Fibroblast of lung (primary cell): Measurements from ENCODE around the gene TBC1D13.

ENCODE experiments used
- EZH2 ChIP-seq: IDR thresholded peaks from 2 replicates; pipeline ENCODE4 v1.5.1; 2012; ENCODE audit warnings: low read length, control low read depth, mild to moderate bottlenecking; ENCODE audit errors: missing control alignments
- TF ChIP-seq, protein P1 (sequence below), 2 donors: IDR thresholded peaks in 1 of 2; conservative IDR thresholded peaks in 1 of 2; 1 replicate in 1 of 2; 2 replicates in 1 of 2; pipeline ENCODE4 v1.5.1; 2011 to 2012; ENCODE audit warnings: low read length in 2 of 2, control low read depth in 1 of 2, inconsistent platforms in 1 of 2, low read depth in 1 of 2, mild to moderate bottlenecking in 1 of 2

DNA sequence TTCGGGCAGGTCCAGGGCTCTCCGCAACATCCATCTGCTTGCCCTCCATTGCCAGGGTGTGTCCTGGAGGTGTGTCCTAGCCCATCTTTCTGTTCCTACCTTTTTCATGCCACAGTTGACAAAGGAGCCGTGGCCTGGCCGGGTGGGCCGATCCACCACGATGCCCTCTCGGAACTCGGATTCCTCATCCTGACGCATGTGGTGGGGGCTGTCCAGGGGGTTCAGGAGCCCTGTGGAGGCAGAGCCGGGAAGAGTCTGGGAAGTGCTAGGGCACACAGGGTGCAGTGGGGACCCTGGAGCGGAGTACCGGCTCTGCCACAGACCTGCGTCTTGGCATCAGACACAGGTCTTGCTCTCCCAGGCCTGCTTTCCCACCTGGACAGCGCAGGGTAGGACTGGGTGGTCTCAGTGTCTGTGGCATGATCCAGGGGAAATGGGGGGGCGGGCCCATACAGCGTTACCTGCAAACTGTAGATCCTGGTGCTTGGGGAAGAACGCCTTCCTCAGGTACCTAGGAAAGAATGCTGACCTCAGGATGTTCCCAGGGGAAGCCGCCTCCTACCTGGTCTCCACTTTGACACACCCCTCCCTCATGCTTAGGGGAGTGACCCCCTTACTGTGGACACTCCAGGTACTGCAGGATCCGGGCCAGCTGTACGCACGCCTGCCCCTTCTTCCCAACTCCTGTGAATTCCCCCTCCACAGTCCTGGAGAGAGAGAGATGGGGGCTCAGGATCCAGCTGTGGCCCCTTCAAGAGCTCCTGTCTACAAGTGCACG lies 39.1 kb downstream of the TBC1D13 start:
- TF ChIP-seq, protein P1, sequence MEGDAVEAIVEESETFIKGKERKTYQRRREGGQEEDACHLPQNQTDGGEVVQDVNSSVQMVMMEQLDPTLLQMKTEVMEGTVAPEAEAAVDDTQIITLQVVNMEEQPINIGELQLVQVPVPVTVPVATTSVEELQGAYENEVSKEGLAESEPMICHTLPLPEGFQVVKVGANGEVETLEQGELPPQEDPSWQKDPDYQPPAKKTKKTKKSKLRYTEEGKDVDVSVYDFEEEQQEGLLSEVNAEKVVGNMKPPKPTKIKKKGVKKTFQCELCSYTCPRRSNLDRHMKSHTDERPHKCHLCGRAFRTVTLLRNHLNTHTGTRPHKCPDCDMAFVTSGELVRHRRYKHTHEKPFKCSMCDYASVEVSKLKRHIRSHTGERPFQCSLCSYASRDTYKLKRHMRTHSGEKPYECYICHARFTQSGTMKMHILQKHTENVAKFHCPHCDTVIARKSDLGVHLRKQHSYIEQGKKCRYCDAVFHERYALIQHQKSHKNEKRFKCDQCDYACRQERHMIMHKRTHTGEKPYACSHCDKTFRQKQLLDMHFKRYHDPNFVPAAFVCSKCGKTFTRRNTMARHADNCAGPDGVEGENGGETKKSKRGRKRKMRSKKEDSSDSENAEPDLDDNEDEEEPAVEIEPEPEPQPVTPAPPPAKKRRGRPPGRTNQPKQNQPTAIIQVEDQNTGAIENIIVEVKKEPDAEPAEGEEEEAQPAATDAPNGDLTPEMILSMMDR (conservative IDR thresholded peaks at IDR 0.05 in 1 of 2, IDR thresholded peaks at IDR 0.05 in 1 of 2; ENCODE audit: low read depth in 1 of 2, low read length in 2 of 2) = no peak
- no peak for TF ChIP-seq EZH2
